NT2/D1 (cell line): ENCODE measurements around the gene PEPD.

ENCODE experiments used
- DNase-seq: peaks from one replicate; pipeline ENCODE4 v3.0.0-alpha.2; 2011; ENCODE audit warnings: low read depth, low spot score
- H3K27me3 ChIP-seq: 2 replicates; pipeline ENCODE4 v1.6.0; 2011; ENCODE audit warnings: mild to moderate bottlenecking; ENCODE audit not compliant: insufficient read length, insufficient read depth
- H3K36me3 ChIP-seq: 2 replicates; pipeline ENCODE4 v1.6.1; 2011; ENCODE audit warnings: mild to moderate bottlenecking, low read length, mixed read lengths; ENCODE audit not compliant: insufficient read depth, insufficient read length
- H3K4me1 ChIP-seq: 2 replicates; pipeline ENCODE4 v1.5.1; 2011; ENCODE audit not compliant: insufficient read depth, insufficient read length
- H3K4me3 ChIP-seq: 2 replicates; pipeline ENCODE4 v1.5.1; 2011; ENCODE audit warnings: low read depth; ENCODE audit not compliant: insufficient read length
- H3K9ac ChIP-seq: 2 replicates; pipeline ENCODE4 v1.6.0; 2011; ENCODE audit warnings: low read depth; ENCODE audit not compliant: insufficient read length
- H3K9me3 ChIP-seq: 2 replicates; pipeline ENCODE4 v1.5.1; 2011; ENCODE audit warnings: mild to moderate bottlenecking, low read length; ENCODE audit not compliant: insufficient read depth
- SUZ12 ChIP-seq: IDR thresholded peaks from 2 replicates; pipeline ENCODE4 v1.6.1; 2011; ENCODE audit not compliant: insufficient read length, insufficient read depth; ENCODE audit errors: extremely low read depth
- YY1 ChIP-seq: IDR thresholded peaks from 2 replicates; pipeline ENCODE4 v1.6.1; 2011; ENCODE audit not compliant: insufficient read length, insufficient read depth
- ZNF274 ChIP-seq: IDR thresholded peaks from 2 replicates; pipeline ENCODE4 v1.6.1; 2011; ENCODE audit warnings: mild to moderate bottlenecking, low read depth, low read length

The PEPD gene

GRCh38 chr19:33344573-33344925 is 177.0 kb downstream of the PEPD start:
- Histone ChIP-seq H3K36me3 (no peaks in the 10 kb centered on the region), H3K9ac (no peak overlapping the region), H3K4me1 (no peaks in the 10 kb centered on the region), H3K27me3 (no peaks in the 10 kb centered on the region), H3K4me3 (no peak overlapping the region), H3K9me3 (no peaks in the 10 kb centered on the region)
- no peak for DNase-seq
- TF ChIP-seq ZNF274: no peak
- no peak for TF ChIP-seq YY1
- no peak for TF ChIP-seq SUZ12

GRCh38 chr19:33343859-33344572 is 177.6 kb downstream of the PEPD start:
- no peak overlapping the region for H3K9ac ChIP-seq
- no peak overlapping the region for H3K4me3 ChIP-seq
- TF ChIP-seq ZNF274 (no peak), YY1 (no peak), SUZ12 (no peak)
- DNase-seq: no peak
- no peaks in the 10 kb centered on the region for H3K9me3 ChIP-seq
- H3K27me3 ChIP-seq: no peaks in the 10 kb centered on the region
- H3K4me1 ChIP-seq: no peaks in the 10 kb centered on the region
- no peaks in the 10 kb centered on the region for H3K36me3 ChIP-seq

- DNase-seq: no peak
- H3K4me3 ChIP-seq: no peak overlapping the region
- H3K36me3 ChIP-seq: no peaks in the 10 kb centered on the region
- H3K27me3 ChIP-seq: no peaks in the 10 kb centered on the region
- TF ChIP-seq SUZ12 (no peak), YY1 (no peak), ZNF274 (no peak)
- H3K9me3 ChIP-seq: no peaks in the 10 kb centered on the region
- no peaks in the 10 kb centered on the region for H3K4me1 ChIP-seq
- no peak overlapping the region for H3K9ac ChIP-seq
These were observed 178.3 kb downstream of the PEPD start for GRCh38 chr19:33343301-33343700.

- no peaks in the 10 kb centered on the region for H3K4me1 ChIP-seq
- no peaks in the 10 kb centered on the region for H3K9me3 ChIP-seq
- H3K9ac ChIP-seq: no peak overlapping the region
- no peak overlapping the region for H3K4me3 ChIP-seq
- H3K36me3 ChIP-seq: no peaks in the 10 kb centered on the region
- TF ChIP-seq ZNF274 (no peak), SUZ12 (no peak), YY1 (no peak)
- no peak for DNase-seq
- no peaks in the 10 kb centered on the region for H3K27me3 ChIP-seq
These were observed 180.6 kb downstream of the PEPD start for GRCh38 chr19:33340991-33341390.

- TF ChIP-seq ZNF274 (no peak), SUZ12 (no peak), YY1 (no peak)
These were observed 182.3 kb downstream of the PEPD start for GRCh38 chr19:33339016-33339984.

More at GRCh38 chr19:33339016-33339984, 182.3 kb downstream of the PEPD start:
- H3K9me3 ChIP-seq: no peaks in the 10 kb centered on the region
- no peak overlapping the region for H3K4me3 ChIP-seq
- no peaks in the 10 kb centered on the region for H3K36me3 ChIP-seq
- no peak for DNase-seq
- H3K27me3 ChIP-seq: no peaks in the 10 kb centered on the region
- H3K9ac ChIP-seq: no peak overlapping the region
- peaks cover 2% of the 10 kb centered on the region for H3K4me1 ChIP-seq
